Osteoblast (primary cell): ENCODE data around the gene CCL11. TPM values are rescaled to one million over a fixed set of nuclear protein-coding genes. Genes with fewer than 3 reads are reported as not detected.

Source experiments
- DNase-seq: peaks from one replicate; pipeline ENCODE4 v3.0.0; 2011; ENCODE audit warnings: low spot score, mixed read lengths; ENCODE audit not compliant: insufficient read length; ENCODE audit errors: missing footprints
- H2AFZ ChIP-seq: 2 replicates; pipeline ENCODE4 v1.6.0; 2011; ENCODE audit warnings: mild to moderate bottlenecking, low read length
- H3K27ac ChIP-seq: 2 replicates; pipeline ENCODE4 v1.5.1; 2011; ENCODE audit warnings: mild to moderate bottlenecking, low read depth, low read length, moderate library complexity
- H3K27me3 ChIP-seq: 2 replicates; pipeline ENCODE4 v1.6.0; 2012; ENCODE audit warnings: mild to moderate bottlenecking, control low read depth, inconsistent platforms, low read length, moderate library complexity; ENCODE audit not compliant: insufficient read depth
- H3K36me3 ChIP-seq: 2 replicates; pipeline ENCODE4 v1.5.1; 2011; ENCODE audit warnings: mild to moderate bottlenecking, low read length, control low read depth, moderate library complexity; ENCODE audit not compliant: insufficient read depth
- H3K4me1 ChIP-seq: 2 replicates; pipeline ENCODE4 v1.5.1; 2011; ENCODE audit warnings: mild to moderate bottlenecking, low read length, control low read depth, moderate library complexity; ENCODE audit not compliant: insufficient read depth
- H3K4me2 ChIP-seq: 2 replicates; pipeline ENCODE4 v1.6.0; 2011; ENCODE audit warnings: mild to moderate bottlenecking, low read length; ENCODE audit not compliant: insufficient read depth
- H3K4me3 ChIP-seq: fragments of 200-600 bp; sonication (generic); 3 replicates; pipeline ENCODE4 v1.5.1; 2012; ENCODE audit warnings: mild to moderate bottlenecking, low read length, inconsistent platforms; ENCODE audit not compliant: insufficient read depth
- H3K79me2 ChIP-seq: 2 replicates; pipeline ENCODE4 v1.6.0; 2012; ENCODE audit warnings: mild to moderate bottlenecking, low read length, control low read depth, inconsistent platforms; ENCODE audit not compliant: insufficient read depth
- H3K9me3 ChIP-seq: 2 replicates; pipeline ENCODE4 v1.5.1; 2011; ENCODE audit warnings: low read depth, low read length, control low read depth
- H4K20me1 ChIP-seq: 2 replicates; pipeline ENCODE4 v1.6.0; 2012; ENCODE audit warnings: mild to moderate bottlenecking, low read length, control low read depth; ENCODE audit not compliant: insufficient read depth
- total RNA-seq: library from RNA; depleted of rRNA; stranded (reverse); fragments of >200 nt; gene quantifications from 2 replicates; pipeline ENCODE4 v1.2.3, GENCODE V29; 2012
- TF ChIP-seq, protein P1 (sequence below): IDR thresholded peaks from 2 replicates; pipeline ENCODE4 v1.5.1; 2011; ENCODE audit warnings: mild to moderate bottlenecking, low read depth, low read length, moderate library complexity; ENCODE audit errors: extremely low read depth

The CCL11 gene
- total RNA-seq, 1 donor, result not detected

DNA sequence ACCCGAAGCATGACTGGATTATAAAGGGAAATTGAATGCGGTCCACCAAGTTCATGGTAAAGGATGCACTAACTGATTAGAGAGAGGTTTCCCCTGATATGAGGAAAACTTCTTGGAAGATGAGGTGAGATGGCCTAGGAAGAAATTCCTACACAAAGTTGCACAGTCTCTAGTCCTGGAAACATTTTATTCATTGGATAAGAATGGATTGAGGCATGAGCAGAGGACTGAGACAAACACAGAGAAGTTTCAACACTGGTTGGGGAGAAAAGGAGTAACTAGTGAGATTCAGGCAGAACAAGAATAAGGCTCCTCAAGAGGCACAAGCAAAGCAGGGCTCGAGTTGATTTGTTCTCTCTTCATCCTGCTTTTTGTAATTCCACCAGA is 32.4 kb upstream of the CCL11 start:
- Histone ChIP-seq H3K4me1 (peaks cover 83% of the 10 kb centered on the region), H3K27ac (peak overlapping the region; percentile 95), H3K9me3 (no peaks in the 10 kb centered on the region), H3K4me2 (peak overlapping the region; percentile 88), H3K27me3 (no peaks in the 10 kb centered on the region), H3K4me3 (no peak overlapping the region), H2AFZ (no peak overlapping the region), H3K36me3 (peaks cover 6% of the 10 kb centered on the region), H3K79me2 (no peaks in the 10 kb centered on the region), H4K20me1 (no peaks in the 10 kb centered on the region)
- DNase-seq, result no peak
- TF ChIP-seq, protein P1, sequence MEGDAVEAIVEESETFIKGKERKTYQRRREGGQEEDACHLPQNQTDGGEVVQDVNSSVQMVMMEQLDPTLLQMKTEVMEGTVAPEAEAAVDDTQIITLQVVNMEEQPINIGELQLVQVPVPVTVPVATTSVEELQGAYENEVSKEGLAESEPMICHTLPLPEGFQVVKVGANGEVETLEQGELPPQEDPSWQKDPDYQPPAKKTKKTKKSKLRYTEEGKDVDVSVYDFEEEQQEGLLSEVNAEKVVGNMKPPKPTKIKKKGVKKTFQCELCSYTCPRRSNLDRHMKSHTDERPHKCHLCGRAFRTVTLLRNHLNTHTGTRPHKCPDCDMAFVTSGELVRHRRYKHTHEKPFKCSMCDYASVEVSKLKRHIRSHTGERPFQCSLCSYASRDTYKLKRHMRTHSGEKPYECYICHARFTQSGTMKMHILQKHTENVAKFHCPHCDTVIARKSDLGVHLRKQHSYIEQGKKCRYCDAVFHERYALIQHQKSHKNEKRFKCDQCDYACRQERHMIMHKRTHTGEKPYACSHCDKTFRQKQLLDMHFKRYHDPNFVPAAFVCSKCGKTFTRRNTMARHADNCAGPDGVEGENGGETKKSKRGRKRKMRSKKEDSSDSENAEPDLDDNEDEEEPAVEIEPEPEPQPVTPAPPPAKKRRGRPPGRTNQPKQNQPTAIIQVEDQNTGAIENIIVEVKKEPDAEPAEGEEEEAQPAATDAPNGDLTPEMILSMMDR, result no peak

- no peak overlapping the region for H2AFZ ChIP-seq
- no peaks in the 10 kb centered on the region for H3K79me2 ChIP-seq
- peak overlapping the region; percentile 25 for H3K4me3 ChIP-seq
- H4K20me1 ChIP-seq, result no peaks in the 10 kb centered on the region
- TF ChIP-seq, protein P1, result no peak
- H3K4me2 ChIP-seq, result peak overlapping the region; percentile 88
- no peaks in the 10 kb centered on the region for H3K9me3 ChIP-seq
- peaks cover 6% of the 10 kb centered on the region for H3K36me3 ChIP-seq
- H3K4me1 ChIP-seq, result peaks cover 75% of the 10 kb centered on the region
- peak overlapping the region; percentile 95 for H3K27ac ChIP-seq
- no peaks in the 10 kb centered on the region for H3K27me3 ChIP-seq
- DNase-seq, result peak; percentile 72
Measured at GRCh38 chr17:34254146-34254545, 31.4 kb upstream of the CCL11 start.

DNA sequence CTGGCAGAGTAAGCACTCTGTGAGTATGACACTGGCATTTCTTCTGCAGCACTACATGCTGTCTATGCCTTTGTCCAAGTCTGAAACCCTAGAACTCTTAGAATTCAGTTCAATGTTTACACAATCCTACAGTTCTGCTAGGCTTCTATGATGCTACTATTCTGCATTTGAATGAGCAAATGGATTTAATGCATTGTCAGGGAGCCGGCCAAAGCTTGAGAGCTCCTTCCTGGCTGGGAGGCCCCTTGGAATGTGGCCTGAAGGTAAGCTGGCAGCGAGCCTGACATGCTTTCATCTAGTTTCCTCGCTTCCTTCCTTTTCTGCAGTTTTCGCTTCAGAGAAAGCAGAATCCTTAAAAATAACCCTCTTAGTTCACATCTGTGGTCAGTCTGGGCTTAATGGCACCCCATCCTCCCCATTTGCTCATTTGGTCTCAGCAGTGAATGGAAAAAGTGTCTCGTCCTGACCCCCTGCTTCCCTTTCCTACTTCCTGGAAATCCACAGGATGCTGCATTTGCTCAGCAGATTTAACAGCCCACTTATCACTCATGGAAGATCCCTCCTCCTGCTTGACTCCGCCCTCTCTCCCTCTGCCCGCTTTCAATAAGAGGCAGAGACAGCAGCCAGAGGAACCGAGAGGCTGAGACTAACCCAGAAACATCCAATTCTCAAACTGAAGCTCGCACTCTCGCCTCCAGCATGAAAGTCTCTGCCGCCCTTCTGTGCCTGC is 30.7 kb upstream of the CCL11 start, which contains the start of gene CCL2:
Gene CCL2, plus strand, starts transcription at position 635 of the 730 bp plus-strand sequence. Its CDS starts 65 bp downstream, at position 700.
- Histone ChIP-seq H3K4me3 (peak within 1 kb of the TSS; percentile 70), H3K4me1 (peaks cover 68% of the 10 kb centered on the region), H3K79me2 (no peaks in the 10 kb centered on the region), H3K9me3 (no peaks in the 10 kb centered on the region), H4K20me1 (no peaks in the 10 kb centered on the region), H3K4me2 (peak within 1 kb of the TSS; percentile 88), H3K27me3 (no peaks in the 10 kb centered on the region), H3K27ac (peak within 1 kb of the TSS; percentile 95), H2AFZ (peak within 1 kb of the TSS; percentile 33), H3K36me3 (peaks cover 6% of the 10 kb centered on the region)
- TF ChIP-seq, protein P1, result no peak
- no peak for DNase-seq

DNA sequence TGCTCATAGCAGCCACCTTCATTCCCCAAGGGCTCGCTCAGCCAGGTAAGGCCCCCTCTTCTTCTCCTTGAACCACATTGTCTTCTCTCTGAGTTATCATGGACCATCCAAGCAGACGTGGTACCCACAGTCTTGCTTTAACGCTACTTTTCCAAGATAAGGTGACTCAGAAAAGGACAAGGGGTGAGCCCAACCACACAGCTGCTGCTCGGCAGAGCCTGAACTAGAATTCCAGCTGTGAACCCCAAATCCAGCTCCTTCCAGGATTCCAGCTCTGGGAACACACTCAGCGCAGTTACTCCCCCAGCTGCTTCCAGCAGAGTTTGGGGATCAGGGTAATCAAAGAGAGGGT is 30.2 kb upstream of the CCL11 start:
- peak overlapping the region; percentile 33 for H2AFZ ChIP-seq
- DNase-seq, result no peak
- peak overlapping the region; percentile 95 for H3K27ac ChIP-seq
- H3K79me2 ChIP-seq, result no peaks in the 10 kb centered on the region
- TF ChIP-seq, protein P1, result no peak
- H3K9me3 ChIP-seq, result no peaks in the 10 kb centered on the region
- no peaks in the 10 kb centered on the region for H4K20me1 ChIP-seq
- peak overlapping the region; percentile 88 for H3K4me2 ChIP-seq
- H3K36me3 ChIP-seq, result peaks cover 6% of the 10 kb centered on the region
- peaks cover 63% of the 10 kb centered on the region for H3K4me1 ChIP-seq
- H3K27me3 ChIP-seq, result no peaks in the 10 kb centered on the region
- H3K4me3 ChIP-seq, result peak overlapping the region; percentile 70
